Keratinocyte (primary cell): ENCODE data around the gene MRS2. TPM values are rescaled to one million over a fixed set of nuclear protein-coding genes. Genes with fewer than 3 reads are reported as not detected.

Experiments used
- DNase-seq: peaks from one replicate; pipeline ENCODE4 v3.0.0-alpha.2; 2011; ENCODE audit warnings: low read depth, missing footprints, low spot score
- FAIRE-seq: peaks from 2 replicates; lab custom pipeline; 2011; peaks lifted over from hg19 to GRCh38; lab: Jason Lieb, UNC
- H2AFZ ChIP-seq: 2 replicates; pipeline ENCODE4 v1.6.0; 2012; ENCODE audit warnings: low read length, control low read depth, inconsistent platforms; ENCODE audit not compliant: control insufficient read depth
- H3K27ac ChIP-seq: 2 replicates; pipeline ENCODE4 v1.5.1; 2011; ENCODE audit warnings: low read length; ENCODE audit not compliant: control insufficient read depth, insufficient read depth
- H3K27me3 ChIP-seq: 3 replicates; pipeline ENCODE4 v1.6.0; 2011; ENCODE audit warnings: low read length; ENCODE audit not compliant: control insufficient read depth, insufficient read depth; ENCODE audit errors: extremely low read depth
- H3K36me3 ChIP-seq, 2 experiments: 2 replicates in 1 of 2; 3 replicates in 1 of 2; pipeline ENCODE4 v1.5.1; 2011; ENCODE audit warnings: low read length in 2 of 2, mild to moderate bottlenecking in 1 of 2; ENCODE audit not compliant: control insufficient read depth in 2 of 2, insufficient read depth in 2 of 2; ENCODE audit errors: extremely low read depth in 1 of 2
- H3K4me1 ChIP-seq: 3 replicates; pipeline ENCODE4 v1.5.1; 2011; ENCODE audit warnings: low read length; ENCODE audit not compliant: control insufficient read depth, insufficient read depth; ENCODE audit errors: extremely low read depth
- H3K4me2 ChIP-seq: 3 replicates; pipeline ENCODE4 v1.6.0; 2011; ENCODE audit warnings: low read depth, low read length; ENCODE audit not compliant: control insufficient read depth, insufficient read depth; ENCODE audit errors: extremely low read depth
- H3K4me3 ChIP-seq, 3 experiments: fragments of 200-600 bp in 1 of 3; sonication (generic) in 1 of 3; 2 replicates in 2 of 3; 3 replicates in 1 of 3; pipeline ENCODE4 v1.5.1; 2011 to 2016; ENCODE audit warnings: low read length in 3 of 3, mild to moderate bottlenecking in 3 of 3, control low read depth in 2 of 3, inconsistent platforms in 1 of 3, low read depth in 1 of 3, mixed read lengths in 1 of 3, mixed run types in 1 of 3, moderate library complexity in 1 of 3; ENCODE audit not compliant: control insufficient read depth in 2 of 3, insufficient read depth in 2 of 3; ENCODE audit errors: extremely low read depth in 1 of 3
- H3K79me2 ChIP-seq: 2 replicates; pipeline ENCODE4 v1.6.0; 2012; ENCODE audit warnings: low read length; ENCODE audit not compliant: control insufficient read depth, insufficient read depth
- H3K9ac ChIP-seq: 3 replicates; pipeline ENCODE4 v1.6.0; 2011; ENCODE audit warnings: low read length; ENCODE audit not compliant: control insufficient read depth, insufficient read depth; ENCODE audit errors: extremely low read depth
- H3K9me1 ChIP-seq: 3 replicates; pipeline ENCODE4 v1.6.0; 2011; ENCODE audit warnings: low read length; ENCODE audit not compliant: control insufficient read depth, insufficient read depth; ENCODE audit errors: extremely low read depth
- H3K9me3 ChIP-seq: 2 replicates; pipeline ENCODE4 v1.5.1; 2012; ENCODE audit warnings: low read depth, low read length; ENCODE audit not compliant: control insufficient read depth
- H4K20me1 ChIP-seq: 3 replicates; pipeline ENCODE4 v1.6.0; 2011; ENCODE audit warnings: low read length; ENCODE audit not compliant: control insufficient read depth, insufficient read depth; ENCODE audit errors: extremely low read depth
- CTCF ChIP-seq, 3 experiments: IDR thresholded peaks in 1 of 3; conservative IDR thresholded peaks in 1 of 3; optimal IDR thresholded peaks in 1 of 3; 2 replicates in 2 of 3; 3 replicates in 1 of 3; pipeline versions ENCODE3 to v1.5.1; 2011; ENCODE audit warnings: low read length in 3 of 3, mild to moderate bottlenecking in 3 of 3, moderate library complexity in 2 of 3, control low read depth in 1 of 3, inconsistent platforms in 1 of 3; ENCODE audit not compliant: insufficient read depth in 2 of 3; ENCODE audit errors: extremely low read depth in 1 of 3
- EZH2 ChIP-seq: IDR thresholded peaks from one replicate; pipeline ENCODE4 v1.6.1; 2012; ENCODE audit warnings: inconsistent platforms, mild to moderate bottlenecking, low read length, moderate library complexity
- dilution Hi-C: fragments of 300-500 bp; cut with MboI; formaldehyde crosslinking; loops from one replicate; pipeline ENCODE4 v1.7.0; 2020; ENCODE audit warnings: low sequenced_read_pairs; ENCODE audit not compliant: extremely low pct_ligation_motif_present
- polyA plus RNA-seq, 5 experiments: library from polyadenylated mRNA; depleted of rRNA in 3 of 5; stranded (reverse) in 3 of 5; stranded (forward) in 1 of 5; unstranded in 1 of 5; fragments of >200 nt; gene quantifications; 1 replicate in 1 of 5; 2 replicates in 3 of 5; 3 replicates in 1 of 5; pipeline versions ENCODE4 v1.2.1 to v1.2.3, GENCODE V29; 2011 to 2012; ENCODE audit warnings: missing spikeins in 2 of 5, low read depth in 1 of 5, low replicate concordance in 1 of 5

MRS2 gene
- polyA plus RNA-seq, 1 donor (not counting 4 experiments of a cell fraction or from before 2014, with no cell fraction given) = 26.9 TPM

- FAIRE-seq = no peak
- Histone ChIP-seq H4K20me1 (no peaks in the 10 kb centered on the region), H3K79me2 (no peaks in the 10 kb centered on the region), H3K27me3 (no peaks in the 10 kb centered on the region), H3K4me2 (no peak overlapping the region), H3K4me1 (peaks cover 6% of the 10 kb centered on the region), H3K9me3 (no peaks in the 10 kb centered on the region), H3K9me1 (no peaks in the 10 kb centered on the region), H3K4me3 (no peak overlapping the region), H2AFZ (no peak overlapping the region), H3K36me3 (no peaks in the 10 kb centered on the region), H3K27ac (no peak overlapping the region), H3K9ac (no peak overlapping the region)
- dilution Hi-C loops = loop anchor here (25.0 kb wide), 1 partner anchor 104 kb away; no protein-coding TSS in a partner anchor
- no peak for DNase-seq
- no peak for TF ChIP-seq EZH2
- TF ChIP-seq CTCF (optimal IDR thresholded peaks at IDR 0.05 in 1 of 3, IDR thresholded peaks at IDR 0.05 in 1 of 3, conservative IDR thresholded peaks at IDR 0.05 in 1 of 3; ENCODE audit: extremely low read depth in 1 of 3, insufficient read depth in 2 of 3, low read length in 3 of 3) = no peak
These were observed 11.5 kb upstream of the MRS2 start for GRCh38 chr6:24391208-24391607.

- no peak overlapping the region for H3K9ac ChIP-seq
- DNase-seq (no peak), FAIRE-seq (no peak)
- no peaks in the 10 kb centered on the region for H3K36me3 ChIP-seq
- TF ChIP-seq EZH2 (no peak), CTCF (optimal IDR thresholded peaks at IDR 0.05 in 1 of 3, IDR thresholded peaks at IDR 0.05 in 1 of 3, conservative IDR thresholded peaks at IDR 0.05 in 1 of 3; ENCODE audit: extremely low read depth in 1 of 3, insufficient read depth in 2 of 3, low read length in 3 of 3) (no peak)
- no peaks in the 10 kb centered on the region for H4K20me1 ChIP-seq
- H2AFZ ChIP-seq = no peak overlapping the region
- no peaks in the 10 kb centered on the region for H3K9me1 ChIP-seq
- H3K27ac ChIP-seq = no peak overlapping the region
- no peaks in the 10 kb centered on the region for H3K79me2 ChIP-seq
- no peaks in the 10 kb centered on the region for H3K27me3 ChIP-seq
- peaks cover 6% of the 10 kb centered on the region for H3K4me1 ChIP-seq
- H3K4me2 ChIP-seq = no peak overlapping the region
- no peak overlapping the region for H3K4me3 ChIP-seq
- dilution Hi-C loops = loop anchor here (25.0 kb wide), 1 partner anchor 105 kb away; no protein-coding TSS in a partner anchor
- H3K9me3 ChIP-seq = no peaks in the 10 kb centered on the region
These were observed 10.9 kb upstream of the MRS2 start for GRCh38 chr6:24391756-24392405.
